Astrocyte (in vitro differentiated cells and primary cell): ENCODE data around the gene DUSP1. TPM values are rescaled to one million over a fixed set of nuclear protein-coding genes. Genes with fewer than 3 reads are reported as not detected.

Experiments
- DNase-seq: peaks from one replicate; pipeline ENCODE4 v3.0.0-alpha.2; 2010; ENCODE audit warnings: low read depth
- FAIRE-seq: peaks from 2 replicates; lab custom pipeline; 2011; peaks lifted over from hg19 to GRCh38; lab: Jason Lieb, UNC
- H2AFZ ChIP-seq: 2 replicates; pipeline ENCODE4 v1.6.0; 2012; ENCODE audit warnings: low read depth, low read length, inconsistent platforms
- H3K27ac ChIP-seq: 2 replicates; pipeline ENCODE4 v1.5.1; 2011; ENCODE audit warnings: low read depth, low read length, inconsistent platforms
- H3K27me3 ChIP-seq: 2 replicates; pipeline ENCODE4 v1.6.0; 2011; ENCODE audit warnings: low read length, inconsistent platforms; ENCODE audit not compliant: insufficient read depth
- H3K36me3 ChIP-seq: 2 replicates; pipeline ENCODE4 v1.5.1; 2011; ENCODE audit warnings: low read length, inconsistent platforms; ENCODE audit not compliant: insufficient read depth
- H3K4me1 ChIP-seq: 2 replicates; pipeline ENCODE4 v1.5.1; 2011; ENCODE audit warnings: low read length, inconsistent platforms; ENCODE audit not compliant: insufficient read depth
- H3K4me2 ChIP-seq: 2 replicates; pipeline ENCODE4 v1.6.0; 2012; ENCODE audit warnings: low read length, inconsistent platforms
- H3K4me3 ChIP-seq: 2 replicates; pipeline ENCODE4 v1.5.1; 2011; ENCODE audit warnings: low read depth, mild to moderate bottlenecking, low read length, inconsistent platforms; ENCODE audit not compliant: insufficient read depth
- H3K79me2 ChIP-seq: 2 replicates; pipeline ENCODE4 v1.6.0; 2012; ENCODE audit warnings: mild to moderate bottlenecking, low read length, inconsistent platforms; ENCODE audit not compliant: insufficient read depth
- H3K9ac ChIP-seq: 2 replicates; pipeline ENCODE4 v1.6.0; 2012; ENCODE audit warnings: mild to moderate bottlenecking, low read length, inconsistent platforms
- H3K9me3 ChIP-seq: 2 replicates; pipeline ENCODE4 v1.5.1; 2012; ENCODE audit warnings: low read depth, mild to moderate bottlenecking, low read length, inconsistent platforms; ENCODE audit not compliant: insufficient read depth
- H4K20me1 ChIP-seq: 2 replicates; pipeline ENCODE4 v1.6.0; 2012; ENCODE audit warnings: low read length, inconsistent platforms; ENCODE audit not compliant: insufficient read depth
- H3K27ac Mint-ChIP-seq: one replicate; pipeline ENCODE4 v1.8.0; 2021; ENCODE audit warnings: mild to moderate bottlenecking, mixed read lengths; ENCODE audit not compliant: unreplicated experiment
- H3K27me3 Mint-ChIP-seq: one replicate; pipeline ENCODE4 v1.8.0; 2021; ENCODE audit warnings: low read depth, mixed read lengths; ENCODE audit not compliant: unreplicated experiment
- H3K36me3 Mint-ChIP-seq: one replicate; pipeline ENCODE4 v1.8.0; 2021; ENCODE audit warnings: low read depth, mixed read lengths; ENCODE audit not compliant: unreplicated experiment
- H3K4me1 Mint-ChIP-seq: one replicate; pipeline ENCODE4 v1.8.0; 2021; ENCODE audit warnings: low read depth, mixed read lengths; ENCODE audit not compliant: unreplicated experiment
- H3K4me3 Mint-ChIP-seq: one replicate; pipeline ENCODE4 v1.8.0; 2021; ENCODE audit warnings: mild to moderate bottlenecking, moderate library complexity, mixed read lengths; ENCODE audit not compliant: unreplicated experiment
- H3K9me3 Mint-ChIP-seq: one replicate; pipeline ENCODE4 v1.8.0; 2021; ENCODE audit warnings: mild to moderate bottlenecking, mixed read lengths; ENCODE audit not compliant: unreplicated experiment
- CTCF ChIP-seq: IDR thresholded peaks from 2 replicates; pipeline ENCODE4 v1.5.1; 2011; ENCODE audit warnings: low read depth, mild to moderate bottlenecking, inconsistent platforms, low read length, moderate library complexity; ENCODE audit not compliant: insufficient read depth
- EZH2 ChIP-seq: IDR thresholded peaks from 2 replicates; pipeline ENCODE4 v1.6.1; 2012; ENCODE audit warnings: mild to moderate bottlenecking, low read length, inconsistent platforms; ENCODE audit not compliant: insufficient read depth
- total RNA-seq: library from RNA; stranded (reverse); gene quantifications from 2 replicates; pipeline ENCODE4 v1.2.1, GENCODE V29; 2021

The DUSP1 gene
- total RNA-seq, 1 donor from 2014 or later: 90.1 TPM

GRCh38 chr5:172768573-172769341 is 2.2 kb downstream of the DUSP1 start:
- peaks cover 48% of the 10 kb centered on the region for H3K4me1 Mint-ChIP-seq
- H4K20me1 ChIP-seq: peaks cover 48% of the 10 kb centered on the region

GRCh38 chr5:172768098-172768572 is 2.9 kb downstream of the DUSP1 start:
- peaks cover 48% of the 10 kb centered on the region for H4K20me1 ChIP-seq
- Mint-ChIP-seq H3K36me3 (peaks cover 16% of the 10 kb centered on the region), H3K27ac (peak overlapping the region; percentile 93), H3K4me1 (peaks cover 42% of the 10 kb centered on the region), H3K9me3 (no peaks in the 10 kb centered on the region), H3K27me3 (no peaks in the 10 kb centered on the region), H3K4me3 (peak overlapping the region; percentile 99)
- peaks cover 25% of the 10 kb centered on the region for H3K36me3 ChIP-seq
- H3K4me1 ChIP-seq: peaks cover 43% of the 10 kb centered on the region
- H3K9me3 ChIP-seq: no peaks in the 10 kb centered on the region
- DNase-seq (no peak), FAIRE-seq (no peak)
- TF ChIP-seq EZH2 (no peak), CTCF (no peak)
- H3K9ac ChIP-seq: peak overlapping the region; percentile 98
- no peaks in the 10 kb centered on the region for H3K27me3 ChIP-seq
- peak overlapping the region; percentile 91 for H3K4me2 ChIP-seq
- H3K27ac ChIP-seq: peak overlapping the region; percentile 95
- H3K4me3 ChIP-seq: peak overlapping the region; percentile 96
- no peak overlapping the region for H2AFZ ChIP-seq
- peaks cover 38% of the 10 kb centered on the region for H3K79me2 ChIP-seq

More at GRCh38 chr5:172768573-172769341, 2.2 kb downstream of the DUSP1 start:
- Histone ChIP-seq H3K27me3 (no peaks in the 10 kb centered on the region), H3K4me2 (peak overlapping the region; percentile 91), H3K36me3 (peaks cover 25% of the 10 kb centered on the region), H3K79me2 (peaks cover 38% of the 10 kb centered on the region), H3K9me3 (no peaks in the 10 kb centered on the region), H3K4me1 (peaks cover 50% of the 10 kb centered on the region), H3K27ac (peak overlapping the region; percentile 95), H3K9ac (peak overlapping the region; percentile 98), H2AFZ (no peak overlapping the region), H3K4me3 (peak overlapping the region; percentile 96)
- Mint-ChIP-seq H3K27me3 (no peaks in the 10 kb centered on the region), H3K27ac (peak overlapping the region; percentile 93), H3K36me3 (peaks cover 16% of the 10 kb centered on the region), H3K9me3 (no peaks in the 10 kb centered on the region), H3K4me3 (peak overlapping the region; percentile 99)
- no peak for FAIRE-seq
- peak; percentile 52 for DNase-seq
- TF ChIP-seq EZH2 (no peak), CTCF (no peak)
